ENCODE measurements around the gene AIP.

AIP gene

GRCh38 chr11:67539550-67539949, 56.7 kb downstream of the AIP start:
- DNase-seq (no peak), ATAC-seq (no peak)
- H3K4me3 Mint-ChIP-seq: no peak overlapping the region
- H3K27me3 Mint-ChIP-seq: no peaks in the 10 kb centered on the region
- H3K4me1 Mint-ChIP-seq: no peaks in the 10 kb centered on the region
- H3K9me3 Mint-ChIP-seq: peaks cover 2% of the 10 kb centered on the region in 2 donors
- H3K27ac Mint-ChIP-seq: no peak overlapping the region

All from stimulated activated naive CD8-positive, alpha-beta T cell treated with anti-CD3 and anti-CD28 coated beads, Interleukin-15, amount 100 ng/mL, for 72 hours (primary cell).